AG10803 (cell line): ENCODE results near the gene CEBPG.

Source experiments
- DNase-seq: peaks from one replicate; pipeline ENCODE4 v3.0.0; 2010; ENCODE audit warnings: low read depth
- H3K4me3 ChIP-seq: 2 replicates; pipeline ENCODE4 v1.5.1; 2011; ENCODE audit warnings: mild to moderate bottlenecking, low read length, control low read depth
- CTCF ChIP-seq: conservative IDR thresholded peaks from 2 replicates; pipeline ENCODE4 v1.5.1; 2011; ENCODE audit warnings: mild to moderate bottlenecking, low read length, control low read depth, inconsistent platforms

Gene CEBPG

GRCh38 chr19:33344573-33344925 is 29.0 kb upstream of the CEBPG start:
- no peak for DNase-seq
- TF ChIP-seq CTCF = no peak
- no peak overlapping the region for H3K4me3 ChIP-seq

- no peak for TF ChIP-seq CTCF
- no peak overlapping the region for H3K4me3 ChIP-seq
- no peak for DNase-seq
These were observed 28.3 kb upstream of the CEBPG start for GRCh38 chr19:33345163-33345562.

- H3K4me3 ChIP-seq = no peak overlapping the region
- no peak for DNase-seq
- no peak for TF ChIP-seq CTCF
These were observed 26.8 kb upstream of the CEBPG start for GRCh38 chr19:33346665-33347064.

- DNase-seq = no peak
- no peak overlapping the region for H3K4me3 ChIP-seq
- no peak for TF ChIP-seq CTCF
These were observed 26.2 kb upstream of the CEBPG start for GRCh38 chr19:33347300-33347699.

GRCh38 chr19:33348301-33349010 is 25.1 kb upstream of the CEBPG start:
- DNase-seq = peak; percentile 6
- no peak for TF ChIP-seq CTCF
- no peak overlapping the region for H3K4me3 ChIP-seq

- no peak for DNase-seq
These were observed 23.9 kb upstream of the CEBPG start for GRCh38 chr19:33349319-33350289.

More at GRCh38 chr19:33349319-33350289, 23.9 kb upstream of the CEBPG start:
- no peak overlapping the region for H3K4me3 ChIP-seq
- TF ChIP-seq CTCF = no peak
